GM18951 (cell line): ENCODE measurements around the gene UXS1.

Experiments used
- POLR2A ChIP-seq: IDR thresholded peaks from 4 replicates; pipeline ENCODE4 v1.6.1; 2011; ENCODE audit warnings: mild to moderate bottlenecking; ENCODE audit not compliant: insufficient read length, insufficient read depth; ENCODE audit errors: extremely low read depth
- in situ Hi-C: fragments of 300-500 bp; cut with MboI; formaldehyde crosslinking; loops from one replicate; pipeline ENCODE4 v1.12.0; 2022; ENCODE audit warnings: low sequenced_read_pairs, mixed read lengths, inconsistent platforms; ENCODE audit not compliant: unreplicated experiment

Gene UXS1

DNA sequence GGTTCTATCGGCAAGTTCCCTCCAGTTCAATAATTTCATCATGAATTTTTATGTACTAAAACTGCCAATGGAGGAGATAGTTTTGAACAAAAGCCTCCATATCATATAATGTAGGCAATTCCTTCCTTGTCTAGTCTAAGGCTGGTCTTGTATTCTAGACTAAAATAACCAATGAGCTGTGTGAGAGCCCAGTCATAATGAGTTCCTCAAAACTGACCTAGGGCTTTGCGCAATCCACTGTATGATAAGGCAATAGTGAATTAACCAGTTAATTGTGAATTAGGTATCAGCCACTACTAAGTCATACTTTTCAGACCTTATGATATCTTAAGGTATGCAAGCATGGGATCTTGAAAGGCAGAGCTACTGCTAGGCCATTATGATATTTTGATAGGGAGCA, 7.6 kb upstream of the UXS1 start:
- in situ Hi-C loops: no loop called here

DNA sequence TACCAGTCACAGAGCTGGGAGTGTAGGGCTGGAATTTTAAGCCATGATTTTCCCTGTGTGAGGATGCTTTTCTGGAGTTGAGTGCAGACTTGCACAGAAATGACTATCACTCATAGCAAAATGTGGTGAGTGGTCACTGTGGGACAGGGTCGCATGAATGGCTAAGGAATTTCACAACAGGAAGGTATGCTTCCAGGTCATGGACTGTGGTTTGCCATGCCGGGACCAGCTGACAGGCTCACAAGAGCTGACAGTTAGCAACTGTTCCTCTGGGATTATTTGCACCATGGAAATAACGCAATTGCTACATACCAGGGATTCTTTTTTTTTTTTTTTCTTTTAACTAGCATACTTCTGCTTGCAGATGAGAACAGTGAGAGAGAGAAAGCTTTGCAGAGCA, 3.8 kb upstream of the UXS1 start:
- no peak for TF ChIP-seq POLR2A

More for the DNA sequence above, 7.6 kb upstream of the UXS1 start:
- TF ChIP-seq POLR2A: no peak

DNA sequence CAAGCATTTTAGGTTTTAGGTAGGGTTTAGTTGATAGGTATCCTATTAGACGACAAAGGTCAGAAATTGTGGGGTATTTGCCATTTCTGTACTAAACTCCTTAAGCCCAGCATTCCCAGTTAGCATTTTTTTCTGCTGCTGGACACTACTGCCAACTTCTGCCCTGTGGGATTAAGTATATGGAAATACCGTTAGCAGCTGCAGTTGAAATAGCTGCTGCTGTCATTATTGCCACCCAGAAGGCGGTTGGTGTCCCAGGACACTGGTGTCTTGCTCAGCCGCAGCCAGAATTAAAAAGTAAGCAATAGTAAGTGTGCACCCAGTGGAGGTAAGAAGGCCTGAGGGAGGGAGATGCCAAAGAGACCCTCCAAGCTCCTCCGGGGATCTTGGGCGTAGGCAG, 1.9 kb upstream of the UXS1 start:
- in situ Hi-C loops: no loop called here
- no peak for TF ChIP-seq POLR2A

More for the DNA sequence above, 3.8 kb upstream of the UXS1 start:
- in situ Hi-C loops: no loop called here

DNA sequence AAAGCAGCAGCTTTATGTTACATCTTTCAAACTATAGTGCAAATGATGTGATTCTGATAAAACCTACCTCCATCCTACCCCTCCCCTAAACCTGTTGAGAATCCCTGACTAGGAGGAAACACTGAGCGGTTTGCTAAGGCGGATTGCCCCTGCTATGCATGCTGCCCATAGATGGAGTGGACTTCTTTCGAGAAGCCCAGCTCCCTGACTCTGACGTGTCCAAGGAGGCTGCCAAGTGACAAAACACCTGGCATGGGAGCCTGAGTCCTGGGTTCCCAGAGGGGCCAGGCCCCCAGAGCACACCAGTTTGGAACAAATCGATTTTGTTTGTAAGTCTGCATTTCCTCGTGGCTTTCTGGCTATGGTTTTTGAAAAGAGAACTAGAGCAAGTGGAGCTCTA, 1.4 kb upstream of the UXS1 start:
- in situ Hi-C loops: no loop called here
- TF ChIP-seq POLR2A: no peak

DNA sequence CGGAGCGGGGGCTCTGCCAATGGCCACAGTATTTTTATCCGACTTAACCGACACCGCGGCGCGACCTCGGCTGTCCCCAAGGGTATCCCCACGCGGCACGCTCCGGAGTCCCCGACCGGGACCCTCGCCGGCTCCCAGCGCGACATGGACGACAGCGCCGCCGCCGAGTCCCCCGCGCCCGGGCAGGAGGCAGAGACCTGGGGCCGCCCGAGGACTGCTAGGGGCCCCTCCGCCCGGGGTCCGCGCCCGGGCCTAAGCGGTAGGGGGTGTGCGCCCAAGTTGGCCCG, 468 bp downstream of the UXS1 start:
- in situ Hi-C loops: no loop called here
- no peak for TF ChIP-seq POLR2A

DNA sequence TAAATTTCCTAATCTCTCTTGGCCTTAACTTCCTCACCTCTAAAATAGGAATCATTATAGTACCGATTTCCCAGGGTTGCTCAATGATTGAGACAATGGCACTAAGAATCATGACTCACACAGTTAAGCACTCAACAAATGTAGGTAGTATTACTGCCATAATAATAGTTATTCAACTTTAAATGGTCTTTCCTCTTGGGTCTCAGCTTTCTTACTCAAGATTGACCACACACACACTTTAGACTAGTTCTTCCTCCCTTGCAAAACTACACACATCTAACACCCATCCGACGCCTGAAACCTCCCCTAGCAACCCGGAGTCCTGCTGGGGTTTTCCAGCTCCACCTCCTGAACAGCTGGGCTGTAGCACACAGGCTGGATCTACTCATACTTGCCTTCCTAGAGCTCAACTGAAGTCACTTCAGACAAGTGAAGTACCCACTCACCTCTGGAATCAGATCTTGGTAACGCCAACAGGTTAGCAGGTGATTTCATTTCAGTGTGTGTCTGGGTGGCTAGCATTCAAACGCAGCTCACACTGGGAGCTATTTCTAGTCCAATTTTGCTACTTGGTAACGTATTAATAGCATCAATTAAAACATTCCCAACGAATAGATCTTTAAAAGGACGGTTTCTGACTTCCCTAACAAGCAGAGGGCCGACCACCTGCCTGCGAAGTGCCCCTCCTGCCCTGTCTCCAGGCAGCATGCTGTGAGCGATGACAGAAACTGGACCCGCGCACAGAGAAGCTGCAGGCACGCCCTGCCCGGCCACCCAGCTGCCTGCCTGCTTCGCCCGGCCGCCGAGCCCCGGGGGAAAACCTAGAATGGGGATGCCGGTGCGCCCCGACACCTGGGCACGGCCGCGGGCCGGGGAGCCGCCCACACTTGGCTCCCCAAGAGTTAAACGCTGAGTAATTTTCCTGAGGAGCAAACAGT, 1.1 kb downstream of the UXS1 start:
- TF ChIP-seq POLR2A: peak; percentile 32
- in situ Hi-C loops: no loop called here

DNA sequence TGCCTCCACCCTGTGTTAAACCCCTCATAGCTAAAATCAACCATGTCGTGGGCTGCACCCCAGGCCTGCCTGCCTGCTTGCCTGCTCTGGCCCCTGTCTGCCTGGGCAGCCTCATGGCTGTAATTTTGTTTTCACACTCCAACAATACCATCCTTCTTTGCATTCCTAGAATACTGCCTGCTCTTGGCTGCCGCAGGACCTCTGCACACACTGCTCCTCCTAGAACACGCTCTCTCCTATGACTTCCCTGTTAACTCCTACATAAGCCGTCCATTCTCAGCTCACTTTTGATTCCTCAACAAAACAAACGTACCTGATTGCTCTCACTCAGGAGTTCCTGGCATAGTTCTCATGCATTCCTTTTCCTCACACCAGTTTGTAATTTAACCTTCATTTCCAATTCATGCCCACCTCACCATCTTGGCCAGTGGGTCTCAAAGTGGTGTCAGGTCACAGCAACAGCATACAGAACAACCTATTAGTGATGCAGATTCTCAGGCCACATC, 2.5 kb downstream of the UXS1 start:
- no peak for TF ChIP-seq POLR2A

DNA sequence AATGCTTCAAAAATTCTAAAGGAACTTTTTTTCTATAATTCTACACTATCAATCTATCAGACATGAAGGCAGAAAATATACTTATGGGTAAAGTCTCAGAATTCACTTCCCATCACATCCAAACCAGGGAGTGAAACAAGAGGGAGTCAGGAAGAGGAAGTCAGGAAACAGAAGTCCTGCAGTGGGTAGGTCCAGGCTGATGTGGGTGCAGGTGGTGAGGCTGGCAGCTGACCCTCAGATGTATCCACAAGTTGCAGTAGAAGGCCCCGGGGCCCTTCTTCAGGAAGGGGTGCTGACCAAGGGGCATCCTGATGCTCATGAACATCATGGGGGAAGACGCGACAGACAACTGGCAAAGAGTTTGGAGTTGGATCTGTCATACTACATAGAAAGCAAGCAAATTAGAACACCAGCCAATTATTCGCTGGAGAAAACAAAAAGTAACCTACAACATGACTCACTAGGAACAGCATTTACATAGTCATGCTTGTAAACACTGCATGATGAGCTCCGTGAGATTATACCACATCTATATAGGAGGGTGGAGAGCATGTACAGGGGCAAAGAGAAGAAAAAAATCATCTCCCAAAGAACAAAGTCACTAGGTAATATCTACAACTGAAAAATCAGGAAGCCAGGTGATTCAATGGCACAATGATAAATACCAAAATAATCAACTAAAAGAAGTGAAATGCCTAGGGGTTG, 4.2 kb downstream of the UXS1 start:
- no peak for TF ChIP-seq POLR2A
- in situ Hi-C loops: no loop called here

More for the DNA sequence above, 2.5 kb downstream of the UXS1 start:
- in situ Hi-C loops: no loop called here

DNA sequence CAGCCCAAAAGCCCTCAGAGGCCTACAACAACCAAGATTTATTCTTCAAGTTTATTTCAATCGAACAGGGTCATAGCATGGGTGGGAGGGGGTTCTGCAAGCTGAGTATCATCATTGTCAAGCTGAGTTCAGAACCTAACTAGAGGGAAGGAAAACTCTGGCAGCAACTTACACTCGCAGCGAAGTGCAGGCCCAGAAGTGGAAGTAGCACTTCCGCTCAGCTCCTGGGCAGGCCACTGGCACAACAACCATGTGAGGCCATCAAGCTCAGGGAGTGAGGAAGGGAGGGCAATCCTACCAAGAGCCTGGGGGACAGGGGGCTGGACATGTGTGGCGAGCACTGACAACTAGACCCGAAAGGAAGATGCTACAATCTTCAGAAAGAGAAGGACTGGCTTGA, 4.8 kb downstream of the UXS1 start:
- in situ Hi-C loops: no loop called here
- TF ChIP-seq POLR2A: no peak

DNA sequence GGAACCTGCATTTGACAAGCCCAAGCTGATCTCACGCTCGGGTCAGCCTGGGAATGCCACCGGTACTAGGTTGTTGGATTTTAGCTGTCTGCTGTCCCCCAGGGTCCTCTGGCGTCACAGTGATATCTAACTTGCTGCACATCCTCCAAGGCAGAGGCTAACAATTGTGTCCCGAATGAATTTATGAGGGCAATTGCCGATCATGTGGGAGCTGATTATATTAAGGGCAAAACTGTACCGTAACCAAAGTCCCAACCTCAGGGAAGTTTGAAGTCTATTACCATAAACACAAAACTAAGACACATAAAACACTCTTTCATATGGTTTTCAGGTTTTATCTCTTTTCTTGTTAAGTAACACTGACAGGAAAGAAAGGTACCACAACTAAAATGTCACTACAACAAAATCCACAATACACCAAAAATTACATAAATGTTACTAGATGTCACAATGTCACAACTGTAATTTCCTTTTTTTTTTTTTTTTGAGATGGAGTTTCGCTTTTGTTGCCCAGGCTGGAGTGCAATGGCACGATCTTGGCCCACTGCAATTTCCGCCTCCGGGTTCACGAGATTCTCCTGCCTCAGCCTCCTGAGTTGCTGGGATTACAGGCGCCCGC, 6.7 kb downstream of the UXS1 start:
- no peak for TF ChIP-seq POLR2A
- in situ Hi-C loops: no loop called here

DNA sequence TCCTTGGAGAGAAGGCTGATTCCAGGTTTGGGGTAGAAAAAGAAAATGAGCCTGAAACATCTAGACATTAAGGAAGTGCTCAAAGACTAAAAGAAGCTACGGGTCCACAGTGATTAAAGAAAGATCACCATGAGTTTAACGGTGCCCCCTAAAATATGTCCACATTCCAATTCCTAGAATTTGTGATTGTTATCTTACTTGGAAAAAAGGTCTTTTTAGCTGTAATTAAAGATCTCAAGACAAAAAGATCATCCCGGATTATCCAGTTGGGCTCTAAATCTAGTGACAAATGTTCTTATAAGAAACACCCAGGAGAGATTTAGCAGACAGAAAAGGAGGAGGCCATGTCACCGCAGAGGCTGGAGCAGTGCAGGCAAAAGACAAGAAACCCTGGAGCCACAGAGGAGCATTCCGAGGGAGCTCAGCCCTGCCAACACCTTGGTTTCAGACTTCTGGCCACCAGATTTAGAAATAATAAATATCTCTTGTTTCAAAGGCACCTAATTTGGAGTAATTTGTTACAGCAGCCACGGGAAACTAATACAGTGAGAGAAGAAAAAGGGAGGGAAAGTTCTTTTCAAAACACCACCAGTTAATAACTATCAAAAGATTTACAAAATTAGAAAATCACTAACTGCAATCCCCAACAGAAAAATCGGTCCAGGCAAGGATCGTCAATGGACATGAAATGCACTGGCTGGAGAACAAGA, 8.5 kb downstream of the UXS1 start:
- no peak for TF ChIP-seq POLR2A
- in situ Hi-C loops: no loop called here

DNA sequence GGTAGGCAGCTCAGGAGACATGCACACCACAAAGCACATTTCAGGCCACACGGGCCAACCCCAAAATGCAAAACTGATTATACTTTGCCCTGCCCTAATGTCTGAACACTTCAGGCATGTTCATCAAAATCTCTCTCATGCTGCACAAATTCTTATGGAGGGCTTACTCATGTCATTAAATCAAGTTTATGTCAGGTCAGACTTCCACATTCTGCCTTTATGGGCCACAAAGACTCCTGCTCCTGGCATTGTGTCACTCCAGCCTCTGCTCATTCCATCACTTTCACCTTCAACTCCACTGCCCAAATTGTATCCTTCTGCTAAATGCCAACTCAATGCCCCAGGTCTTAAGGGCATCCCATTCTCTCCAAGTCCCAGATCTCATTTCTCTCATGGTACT, 9.2 kb downstream of the UXS1 start:
- no peak for TF ChIP-seq POLR2A
- in situ Hi-C loops: no loop called here

DNA sequence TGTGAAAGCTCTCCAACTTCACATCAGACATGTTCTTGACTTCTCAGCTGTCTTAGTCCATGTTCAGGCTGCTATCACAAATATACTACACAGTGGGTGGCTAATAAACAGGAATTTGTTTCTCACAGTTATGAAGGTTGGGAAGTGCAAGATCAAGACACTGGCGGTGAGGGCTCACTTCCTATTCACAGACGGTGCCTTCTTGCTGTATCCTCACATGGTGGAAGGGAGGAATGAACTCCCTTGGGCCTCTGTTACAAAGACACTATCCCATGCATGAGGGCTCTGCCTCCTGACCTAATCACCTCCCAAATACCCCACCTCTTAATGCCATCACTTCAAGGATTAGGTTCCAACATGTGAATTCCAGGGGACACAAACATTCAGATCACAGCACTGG, 9.7 kb downstream of the UXS1 start:
- no peak for TF ChIP-seq POLR2A
- in situ Hi-C loops: no loop called here
